ENCODE measurements around the gene CRY2. TPM values are rescaled to one million over a fixed set of nuclear protein-coding genes. Genes with fewer than 3 reads are reported as not detected.

The CRY2 gene
- total and polyA plus RNA-seq, 10 of the 15 experiments (the other 5 are each of a cell fraction or from before 2014, with no cell fraction given): 1.2 to 14.7 (median 8.1) TPM

DNA sequence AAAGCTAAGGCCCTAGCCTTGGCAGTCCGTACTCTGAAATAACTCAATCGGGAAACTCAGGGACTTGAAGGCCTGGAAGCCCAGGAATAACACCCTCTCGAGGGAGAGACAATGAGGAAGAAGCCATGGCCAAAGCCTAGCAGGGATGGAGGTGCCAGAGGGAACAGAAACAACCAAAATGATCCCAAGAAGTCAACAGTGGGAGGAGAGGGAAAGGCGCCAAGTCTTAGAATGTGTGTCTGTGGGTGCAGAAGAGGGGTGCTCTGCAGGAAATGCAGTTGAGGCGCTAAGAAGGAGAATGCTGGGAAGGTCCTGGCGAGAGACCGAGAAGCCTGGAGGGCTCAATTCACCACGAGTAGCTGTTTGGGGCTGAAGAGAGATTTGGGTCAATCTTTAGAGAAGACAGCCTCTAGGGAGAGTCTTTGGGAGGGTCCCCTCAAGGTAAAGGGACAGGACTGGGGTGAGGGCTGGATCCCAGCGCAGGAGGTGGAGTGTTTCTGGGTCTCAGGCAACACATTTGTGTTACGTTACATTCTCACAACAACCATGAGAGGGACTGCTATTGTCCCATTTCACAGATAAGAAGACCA is 37.4 kb downstream of the CRY2 start (continued):
- TF ChIP-seq RAD51 (IDR thresholded peaks at IDR 0.05) (no peak), FOS (IDR thresholded peaks at IDR 0.05; ENCODE audit: borderline replicate concordance, extremely low read depth, insufficient read length) (no peak), MEF2A (IDR thresholded peaks at IDR 0.05; ENCODE audit: insufficient read depth, low read depth, low read length) (no peak)

DNA sequence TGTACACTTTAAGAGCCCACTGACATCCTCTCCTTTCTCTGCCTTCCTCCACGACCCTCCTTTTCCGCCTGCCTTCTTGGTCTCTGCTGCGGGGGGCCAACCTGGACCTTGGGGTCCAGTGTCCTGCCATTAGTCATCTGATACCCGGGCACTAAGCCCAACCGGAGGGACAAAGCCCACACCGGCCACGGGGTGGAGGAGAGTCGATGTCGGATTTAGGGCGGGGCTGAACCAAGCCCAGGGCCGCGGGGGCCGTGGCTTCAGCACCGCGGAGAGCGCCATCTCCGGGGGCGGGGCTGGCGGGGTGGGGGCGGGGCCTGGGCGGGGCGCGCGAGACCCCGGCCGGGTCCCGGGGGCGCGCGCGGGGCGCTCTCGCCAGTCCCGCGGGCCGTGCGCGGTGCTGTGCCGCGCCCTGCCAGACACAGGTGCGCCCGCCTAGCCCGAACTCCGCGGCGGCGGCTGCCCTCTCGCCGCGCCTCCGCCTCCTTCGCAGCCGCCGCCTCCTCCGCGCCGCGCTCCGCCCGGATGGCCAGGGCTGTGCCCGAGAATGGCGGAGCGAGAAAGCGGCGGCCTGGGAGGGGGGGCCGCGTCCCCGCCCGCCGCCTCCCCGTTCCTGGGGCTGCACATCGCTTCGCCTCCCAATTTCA is 38.1 kb downstream of the CRY2 start, which contains the start of gene MAPK8IP1:
TSS of gene MAPK8IP1 (plus strand) at position 378 of the 647 bp plus-strand sequence. CDS start at position 548, 170 bp downstream.
- ChIA-PET POLR2A (no interaction called here), SMC1A (ENCODE audit: uncharacterized antibody, unreplicated experiment) (no interaction called here), RAD21 (ENCODE audit: unreplicated experiment) (no interaction called here), CTCF (interaction anchor here (1.2 kb wide), 1 partner anchor 12 kb away, joined by 3 read pairs; no protein-coding TSS in a partner anchor)
- no peaks in the 10 kb centered on the region for H3K79me2 ChIP-seq (ENCODE audit: control insufficient read depth, insufficient read depth, low read length)
- no peak for FAIRE-seq
- peak; percentile 79 for ATAC-seq
- H2AFZ ChIP-seq (ENCODE audit: control insufficient read depth, low read depth, low read length): no peak within 1 kb of the TSS
- H3K9ac ChIP-seq (ENCODE audit: control insufficient read depth, insufficient read depth, low read length): no peak within 1 kb of the TSS
- H3K27ac ChIP-seq (ENCODE audit: control insufficient read depth, insufficient read depth): no peak within 1 kb of the TSS
- DNase-seq (ENCODE audit: low read depth, low spot score): no peak
- no peaks in the 10 kb centered on the region for H3K36me3 ChIP-seq (ENCODE audit: control insufficient read depth in 2 of 2, insufficient read depth in 2 of 2, low read length in 1 of 2)
- H4K20me1 ChIP-seq (ENCODE audit: control insufficient read depth, insufficient read depth): peaks cover 3% of the 10 kb centered on the region; the same call in 1 of the 2 replicates
- H3K4me1 ChIP-seq (ENCODE audit: control insufficient read depth, insufficient read depth, low read length): no peaks in the 10 kb centered on the region
- H3K4me3 ChIP-seq: peak within 1 kb of the TSS; percentile 61; the same call in 1 of the 2 replicates
- H3K9me3 ChIP-seq (replicated peaks; ENCODE audit: control insufficient read depth, insufficient read depth, low read length): no peaks in the 10 kb centered on the region
- in situ Hi-C loops (cut with MboI) (no loop called here), intact Hi-C loops (cut with micrococcal nuclease; ENCODE audit: unreplicated experiment) (no loop called here)
- BruUV-seq (replicated peaks): no TSS peak
- H3K27me3 ChIP-seq (replicated peaks in 1 of 2; ENCODE audit: control insufficient read depth in 2 of 2, insufficient read depth in 2 of 2, low read length in 1 of 2): no peaks in the 10 kb centered on the region
- peak within 1 kb of the TSS; percentile 89 for H3K4me2 ChIP-seq (ENCODE audit: control insufficient read depth, insufficient read depth)
- WGBS (ENCODE audit: insufficient coverage, insufficient replicate concordance, low lambda C conversion rate, missing lambda C conversion rate): 7% methylated on average over 31 of the region's 73 CpGs
- TF ChIP-seq ATF7 (IDR thresholded peaks at IDR 0.05; ENCODE audit: low read depth) (no peak), IKZF1 (conservative IDR thresholded peaks at IDR 0.05) (peak; percentile 43; the same call in 1 of the 2 replicates), REST (IDR thresholded peaks at IDR 0.05; ENCODE audit: low read depth, low read length) (peak; percentile 89), BACH1 (IDR thresholded peaks at IDR 0.05; ENCODE audit: borderline replicate concordance) (no peak), POLR2AphosphoS5 (IDR thresholded peaks at IDR 0.05; ENCODE audit: low read length) (no peak), ZBTB33 (IDR thresholded peaks at IDR 0.05) (no peak), MYC (IDR thresholded peaks at IDR 0.05; ENCODE audit: insufficient read depth, insufficient read length, insufficient replicate concordance, low read length, severe bottlenecking) (no peak), EED (IDR thresholded peaks at IDR 0.05; ENCODE audit: low read depth) (no peak), RFX5 (IDR thresholded peaks at IDR 0.05; ENCODE audit: low read depth, low read length) (no peak), TARDBP (IDR thresholded peaks at IDR 0.05; ENCODE audit: borderline replicate concordance) (no peak), KAT2A (conservative IDR thresholded peaks at IDR 0.05; ENCODE audit: control insufficient read depth, low read depth, low read length) (no peak), ASH2L (IDR thresholded peaks at IDR 0.05; ENCODE audit: borderline replicate concordance, low read depth) (no peak), LARP7 (IDR thresholded peaks at IDR 0.05) (0 out of 2 replicates have a peak, but pooled peaks have one; percentile 45)
- TF ChIP-seq, protein P1, sequence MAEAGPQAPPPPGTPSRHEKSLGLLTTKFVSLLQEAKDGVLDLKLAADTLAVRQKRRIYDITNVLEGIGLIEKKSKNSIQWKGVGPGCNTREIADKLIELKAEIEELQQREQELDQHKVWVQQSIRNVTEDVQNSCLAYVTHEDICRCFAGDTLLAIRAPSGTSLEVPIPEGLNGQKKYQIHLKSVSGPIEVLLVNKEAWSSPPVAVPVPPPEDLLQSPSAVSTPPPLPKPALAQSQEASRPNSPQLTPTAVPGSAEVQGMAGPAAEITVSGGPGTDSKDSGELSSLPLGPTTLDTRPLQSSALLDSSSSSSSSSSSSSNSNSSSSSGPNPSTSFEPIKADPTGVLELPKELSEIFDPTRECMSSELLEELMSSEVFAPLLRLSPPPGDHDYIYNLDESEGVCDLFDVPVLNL (IDR thresholded peaks at IDR 0.05; ENCODE audit: low read depth, low read length): no peak

All from GM12878 (cell line).